ENCODE results near the gene OTOP2. TPM values are rescaled to one million over a fixed set of nuclear protein-coding genes. Genes with fewer than 3 reads are reported as not detected.

OTOP2 gene
- total and polyA plus RNA-seq, 2 of the 4 experiments (the other 2 are of a cell fraction): not detected

DNA sequence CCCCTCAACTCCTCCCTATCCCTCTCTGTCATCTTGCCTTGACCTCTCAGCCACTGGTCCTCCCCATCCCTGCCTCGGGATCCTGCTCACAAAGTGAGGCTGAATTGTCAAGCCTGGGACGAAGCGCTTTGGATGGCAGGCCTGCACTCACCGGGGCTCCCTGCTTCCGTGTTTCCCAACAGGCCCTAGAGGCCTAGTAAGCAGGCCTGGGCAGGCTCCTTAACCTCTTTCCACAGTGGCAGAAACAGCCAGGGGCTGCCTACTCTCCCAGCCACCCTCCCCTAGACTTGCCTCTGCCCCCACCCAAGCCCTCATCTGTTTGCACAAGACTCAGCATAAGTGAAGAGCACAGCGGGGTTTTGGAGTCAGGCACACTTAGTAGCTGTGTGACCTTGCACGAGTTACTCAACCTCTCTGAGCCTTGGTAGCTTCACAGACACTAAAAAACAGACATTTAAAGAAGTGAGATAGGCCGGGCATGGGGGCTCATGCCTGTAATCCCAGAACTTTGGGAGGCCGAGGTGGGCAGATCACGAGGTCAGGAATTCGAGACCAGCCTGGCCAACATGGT is 25.6 kb upstream of the OTOP2 start:
- Histone ChIP-seq H4K91ac (ENCODE audit: insufficient read depth, low read depth, low read length) (no peak overlapping the region), H2BK15ac (ENCODE audit: low read depth, low read length) (no peak overlapping the region), H3K4me2 (ENCODE audit: low read depth, low read length) (no peak overlapping the region), H3K9me3 (ENCODE audit: control insufficient read depth, insufficient read depth, low read length) (no peaks in the 10 kb centered on the region), H4K20me1 (ENCODE audit: insufficient read depth, low read length) (no peaks in the 10 kb centered on the region), H3K4me1 (ENCODE audit: control insufficient read depth, insufficient read depth, low read length) (no peaks in the 10 kb centered on the region), H3K9ac (ENCODE audit: low read depth, low read length) (no peak overlapping the region), H3K79me1 (ENCODE audit: low read depth in 1 of 2, low read length in 2 of 2) (no peaks in the 10 kb centered on the region), H3K4ac (ENCODE audit: low read depth, low read length) (no peak overlapping the region), H2AK5ac (ENCODE audit: low read depth, low read length) (no peak overlapping the region), H3K18ac (ENCODE audit: low read depth, low read length) (no peak overlapping the region), H2AK9ac (replicated peaks; ENCODE audit: low read depth, low read length, poor library complexity) (no peak overlapping the region), H3K56ac (ENCODE audit: extremely low read depth, insufficient read depth, low read length) (no peak overlapping the region), H3K27me3 (ENCODE audit: control insufficient read depth, insufficient read depth, low read length) (peaks cover 59% of the 10 kb centered on the region), H2AFZ (replicated peaks; ENCODE audit: low read length, poor library complexity) (no peak overlapping the region), H2BK120ac (ENCODE audit: low read depth, low read length) (no peak overlapping the region), H4K8ac (ENCODE audit: low read depth in 2 of 2, low read length in 2 of 2) (no peak overlapping the region), H3K14ac (replicated peaks; ENCODE audit: low read depth, low read length) (no peak overlapping the region), H3K27ac (ENCODE audit: insufficient read depth, low read length) (no peak overlapping the region), H3K36me3 (ENCODE audit: control insufficient read depth, insufficient read depth, low read length) (no peaks in the 10 kb centered on the region), H2BK5ac (ENCODE audit: low read depth, low read length, poor library complexity, severe bottlenecking) (no peak overlapping the region), H2BK20ac (ENCODE audit: low read depth, low read length) (no peak overlapping the region), H3K9me1 (ENCODE audit: insufficient read depth, low read length) (no peaks in the 10 kb centered on the region), H3K23ac (ENCODE audit: low read depth, low read length) (no peak overlapping the region), H3K4me3 (ENCODE audit: insufficient read depth, low read depth, low read length) (no peak overlapping the region), H4K5ac (ENCODE audit: low read depth, low read length) (no peak overlapping the region)
- intact Hi-C loops (cut with micrococcal nuclease) (no loop called here), dilution Hi-C loops (cut with HindIII; ENCODE audit: low sequenced_read_pairs, unreplicated experiment) (no loop called here), in situ Hi-C loops (cut with MboI; ENCODE audit: low sequenced_read_pairs) (no loop called here)
- TF ChIP-seq RAD21 (IDR thresholded peaks at IDR 0.05; ENCODE audit: low read length): no peak
- TF ChIP-seq CEBPB (IDR thresholded peaks at IDR 0.05; ENCODE audit: low read depth, low read length): no peak
- TF ChIP-seq CHD1 (IDR thresholded peaks at IDR 0.05; ENCODE audit: low read depth, low read length): no peak
- TF ChIP-seq POLR2A (IDR thresholded peaks at IDR 0.05; ENCODE audit: low read depth, low read length): no peak
- TF ChIP-seq, protein P1, sequence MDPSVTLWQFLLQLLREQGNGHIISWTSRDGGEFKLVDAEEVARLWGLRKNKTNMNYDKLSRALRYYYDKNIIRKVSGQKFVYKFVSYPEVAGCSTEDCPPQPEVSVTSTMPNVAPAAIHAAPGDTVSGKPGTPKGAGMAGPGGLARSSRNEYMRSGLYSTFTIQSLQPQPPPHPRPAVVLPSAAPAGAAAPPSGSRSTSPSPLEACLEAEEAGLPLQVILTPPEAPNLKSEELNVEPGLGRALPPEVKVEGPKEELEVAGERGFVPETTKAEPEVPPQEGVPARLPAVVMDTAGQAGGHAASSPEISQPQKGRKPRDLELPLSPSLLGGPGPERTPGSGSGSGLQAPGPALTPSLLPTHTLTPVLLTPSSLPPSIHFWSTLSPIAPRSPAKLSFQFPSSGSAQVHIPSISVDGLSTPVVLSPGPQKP (IDR thresholded peaks at IDR 0.05; ENCODE audit: borderline replicate concordance, low read depth, low read length): no peak
- no peak for TF ChIP-seq RFX5 (IDR thresholded peaks at IDR 0.05; ENCODE audit: low read depth, low read length)
- no peak for TF ChIP-seq MAZ (IDR thresholded peaks at IDR 0.05; ENCODE audit: borderline replicate concordance, low read depth, low read length)
- TF ChIP-seq, protein P2, sequence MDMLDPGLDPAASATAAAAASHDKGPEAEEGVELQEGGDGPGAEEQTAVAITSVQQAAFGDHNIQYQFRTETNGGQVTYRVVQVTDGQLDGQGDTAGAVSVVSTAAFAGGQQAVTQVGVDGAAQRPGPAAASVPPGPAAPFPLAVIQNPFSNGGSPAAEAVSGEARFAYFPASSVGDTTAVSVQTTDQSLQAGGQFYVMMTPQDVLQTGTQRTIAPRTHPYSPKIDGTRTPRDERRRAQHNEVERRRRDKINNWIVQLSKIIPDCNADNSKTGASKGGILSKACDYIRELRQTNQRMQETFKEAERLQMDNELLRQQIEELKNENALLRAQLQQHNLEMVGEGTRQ (IDR thresholded peaks at IDR 0.05; ENCODE audit: low read depth, low read length): no peak
- no peak for TF ChIP-seq NFE2L2 (IDR thresholded peaks at IDR 0.05; ENCODE audit: low read depth, low read length)
- no peak for TF ChIP-seq FOS (IDR thresholded peaks at IDR 0.05; ENCODE audit: low read depth, low read length)
- no peak for TF ChIP-seq MXI1 (IDR thresholded peaks at IDR 0.05; ENCODE audit: borderline replicate concordance, low read depth, low read length)
- no peak for TF ChIP-seq BHLHE40 (IDR thresholded peaks at IDR 0.05; ENCODE audit: low read depth, low read length)
- ChIA-PET POLR2A (ENCODE audit: unreplicated experiment) (no interaction called here), CTCF (no interaction called here)
- 69% methylated on average over 3 of the region's 11 CpGs; no CpG with 5 or more reads in 1 of the 2 experiments for WGBS, 2 experiments (ENCODE audit: extremely low coverage in 2 of 2, insufficient read length in 1 of 2)
- no TSS peak for BruUV-seq (replicated peaks)
- no peak for DNase-seq
- no peak for ATAC-seq (ENCODE audit: low read depth)

Data from IMR-90 (cell line).